OCI-LY1 (cell line): ENCODE data around the gene SLC35C1.

ENCODE experiments used
- CTCF ChIP-seq: fragments of 200-600 bp; sonication (generic), shearing (Covaris generic); IDR thresholded peaks from 2 replicates; pipeline ENCODE4 v1.5.1; 2017; ENCODE audit warnings: mild to moderate bottlenecking, antibody characterized with exemption, low read length, moderate library complexity, mixed read lengths
- EZH2 ChIP-seq: fragments of 200-600 bp; sonication (generic), shearing (Covaris generic); IDR thresholded peaks from 2 replicates; pipeline ENCODE4 v1.8.0; 2017; ENCODE audit warnings: borderline replicate concordance, mixed run types, mild to moderate bottlenecking, antibody characterized with exemption, low read length, moderate library complexity, mixed read lengths

DNA sequence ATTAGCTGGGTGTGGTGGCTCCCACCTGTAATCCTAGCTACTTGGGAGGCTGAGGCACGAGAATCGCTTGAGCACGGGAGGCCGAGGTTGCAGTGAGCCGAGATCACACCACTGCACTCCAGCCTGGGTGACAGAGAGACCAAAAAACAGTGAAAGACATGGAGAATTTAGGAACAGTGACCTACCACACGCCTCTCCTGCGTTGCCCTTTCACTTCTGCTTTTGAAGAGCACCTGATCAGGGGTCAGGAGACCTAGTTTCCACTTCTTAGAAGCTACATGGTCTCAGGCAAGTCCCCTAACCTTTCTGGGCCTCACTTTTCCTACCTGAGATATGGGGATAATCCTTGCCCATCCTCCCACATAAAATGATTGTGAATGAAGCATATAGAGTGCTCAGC lies 12.2 kb downstream of the SLC35C1 start:
- TF ChIP-seq CTCF (no peak), EZH2 (no peak)
